GM19372 (cell line): ENCODE results near the gene DEK.
A peak's percentile ranks its signal among the peaks of the same experiment; 100 is the strongest.
"Not testable (repeated sequence)": the region's sequence is repeated elsewhere in the genome, so short reads cannot be mapped to it uniquely, and the experiment has no call there.

Experiments
- ATAC-seq: cut with Tn5 transposase; IDR thresholded peaks from one replicate; pipeline ENCODE4 v1.9.1; 2021; ENCODE audit warnings: mild to moderate bottlenecking, low read depth, moderate library complexity; ENCODE audit not compliant: unreplicated experiment

DEK gene

GRCh38 chr6:18264219-18264922, at the start of gene DEK:
Gene DEK (minus strand): TSS chr6:18264530. CDS start chr6:18263987, 543 bp downstream.
- ATAC-seq: peak; percentile 39

- no peak for ATAC-seq
These were observed 48.0 kb upstream of the DEK start for GRCh38 chr6:18312368-18312767.

GRCh38 chr6:18310010-18310409, 45.7 kb upstream of the DEK start:
- not testable (repeated sequence) for ATAC-seq

- ATAC-seq: no peak
These were observed 44.7 kb upstream of the DEK start for GRCh38 chr6:18309046-18309445.

GRCh38 chr6:18308070-18308735, 43.9 kb upstream of the DEK start:
- ATAC-seq: no peak

GRCh38 chr6:18306977-18307376, 42.6 kb upstream of the DEK start:
- no peak for ATAC-seq

- no peak for ATAC-seq
These were observed 38.5 kb upstream of the DEK start for GRCh38 chr6:18302561-18303439.

GRCh38 chr6:18293076-18293904, 29.0 kb upstream of the DEK start:
- no peak for ATAC-seq

GRCh38 chr6:18289283-18289682, 25.0 kb upstream of the DEK start:
- ATAC-seq: no peak

GRCh38 chr6:18284261-18284660, 19.9 kb upstream of the DEK start:
- ATAC-seq: no peak

- ATAC-seq: no peak
These were observed 17.2 kb upstream of the DEK start for GRCh38 chr6:18281564-18281963.

- no peak for ATAC-seq
These were observed 15.8 kb upstream of the DEK start for GRCh38 chr6:18280084-18280483.

- no peak for ATAC-seq
These were observed 15.1 kb upstream of the DEK start for GRCh38 chr6:18279422-18279821.

- no peak for ATAC-seq
These were observed 13.1 kb upstream of the DEK start for GRCh38 chr6:18277237-18278006.

- ATAC-seq: no peak
These were observed 12.4 kb upstream of the DEK start for GRCh38 chr6:18276610-18277236.

- ATAC-seq: no peak
These were observed 5.9 kb upstream of the DEK start for GRCh38 chr6:18270216-18270615.

GRCh38 chr6:18269717-18270116, 5.4 kb upstream of the DEK start:
- no peak for ATAC-seq

GRCh38 chr6:18269253-18269652, 4.9 kb upstream of the DEK start:
- ATAC-seq: no peak

- no peak for ATAC-seq
These were observed 3.7 kb upstream of the DEK start for GRCh38 chr6:18268066-18268465.
